HG02571 (cell line): ENCODE data around the gene DYDC2.

Experiments
- ATAC-seq: cut with Tn5 transposase; IDR thresholded peaks from one replicate; pipeline ENCODE4 v1.9.1; 2021; ENCODE audit warnings: mild to moderate bottlenecking, moderate library complexity; ENCODE audit not compliant: unreplicated experiment

DYDC2 gene

GRCh38 chr10:80365510-80365909 is 8.9 kb downstream of the DYDC2 start:
- ATAC-seq = no peak

GRCh38 chr10:80371467-80371866 is 14.9 kb downstream of the DYDC2 start:
- ATAC-seq = no peak

GRCh38 chr10:80372675-80373074 is 16.1 kb downstream of the DYDC2 start:
- no peak for ATAC-seq

GRCh38 chr10:80373502-80373901 is 16.9 kb downstream of the DYDC2 start:
- no peak for ATAC-seq

GRCh38 chr10:80379701-80380100 is 23.1 kb downstream of the DYDC2 start:
- no peak for ATAC-seq

GRCh38 chr10:80380185-80380584 is 23.6 kb downstream of the DYDC2 start:
- ATAC-seq = no peak

- no peak for ATAC-seq
These were observed 26.4 kb downstream of the DYDC2 start for GRCh38 chr10:80382989-80383388.

- ATAC-seq = no peak
These were observed 34.2 kb downstream of the DYDC2 start for GRCh38 chr10:80390740-80391139.

- no peak for ATAC-seq
These were observed 35.7 kb downstream of the DYDC2 start for GRCh38 chr10:80392250-80392649.

GRCh38 chr10:80394358-80394916 is 37.9 kb downstream of the DYDC2 start:
- no peak for ATAC-seq

- no peak for ATAC-seq
These were observed 40.4 kb downstream of the DYDC2 start for GRCh38 chr10:80397014-80397413.

- no peak for ATAC-seq
These were observed 43.7 kb downstream of the DYDC2 start for GRCh38 chr10:80400136-80400804.

GRCh38 chr10:80405035-80405434 is 48.5 kb downstream of the DYDC2 start:
- no peak for ATAC-seq

GRCh38 chr10:80405626-80406025 is 49.0 kb downstream of the DYDC2 start:
- no peak for ATAC-seq

GRCh38 chr10:80406204-80406603 is 49.6 kb downstream of the DYDC2 start:
- no peak for ATAC-seq

GRCh38 chr10:80407812-80408241 is 51.2 kb downstream of the DYDC2 start:
- ATAC-seq = peak; percentile 30

GRCh38 chr10:80408242-80409101 is 51.9 kb downstream of the DYDC2 start, which contains the start of gene PRXL2A:
Gene PRXL2A, plus strand, starts transcription at chr10:80408551. Its CDS starts 11,917 bp downstream, at chr10:80420468.
- peak; percentile 95 for ATAC-seq

- ATAC-seq = no peak
These were observed 52.5 kb downstream of the DYDC2 start for GRCh38 chr10:80409121-80409520.

GRCh38 chr10:80410122-80410521 is 53.5 kb downstream of the DYDC2 start:
- no peak for ATAC-seq

- no peak for ATAC-seq
These were observed 54.1 kb downstream of the DYDC2 start for GRCh38 chr10:80410578-80411145.

GRCh38 chr10:80411267-80411668 is 54.7 kb downstream of the DYDC2 start:
- no peak for ATAC-seq
